SK-N-SH treated with all-trans-retinoic acid at 6 μM for 48 hours (cell line): ENCODE measurements around the gene PRELID1.

Experiments
- ATAC-seq: fragments of 200-7000 bp; cut with Tn5 transposase; 3 replicates; pipeline ENCODE4 v1.9.1; 2020; ENCODE audit warnings: mild to moderate bottlenecking, moderate library complexity
- ARNTL ChIP-seq: fragments of 450-650 bp; formaldehyde crosslinking; IDR thresholded peaks from 2 replicates; pipeline ENCODE4 v1.5.0; 2020; ENCODE audit warnings: low read depth, mild to moderate bottlenecking, moderate library complexity, borderline replicate concordance
- ESRRG ChIP-seq: fragments of 250-450 bp; sonication (Bioruptor Pico); IDR thresholded peaks from 2 replicates; pipeline ENCODE4 v1.6.1; 2021; ENCODE audit warnings: mild to moderate bottlenecking
- ISL1 ChIP-seq: fragments of 250-450 bp; sonication (Bioruptor Pico); IDR thresholded peaks from 2 replicates; pipeline ENCODE4 v2.1.2; 2022; ENCODE audit warnings: mild to moderate bottlenecking, moderate library complexity
- OSR1 ChIP-seq: fragments of 250-450 bp; sonication (Bioruptor Pico); IDR thresholded peaks from 2 replicates; pipeline ENCODE4 v1.8.0; 2022; ENCODE audit warnings: moderate library complexity, mild to moderate bottlenecking, inconsistent platforms
- PPARA ChIP-seq: fragments of 250-450 bp; sonication (Bioruptor Pico); IDR thresholded peaks from 2 replicates; pipeline ENCODE4 v1.5.0; 2020; ENCODE audit warnings: mild to moderate bottlenecking, borderline replicate concordance
- RARB ChIP-seq: fragments of 250-450 bp; sonication (Bioruptor Pico); IDR thresholded peaks from 2 replicates; pipeline ENCODE4 v1.8.0; 2021; ENCODE audit warnings: mild to moderate bottlenecking, moderate library complexity
- SNAI2 ChIP-seq: fragments of 250-450 bp; sonication (Bioruptor Pico); IDR thresholded peaks from 2 replicates; pipeline ENCODE4 v1.5.0; 2020; ENCODE audit warnings: mild to moderate bottlenecking, moderate library complexity
- TCF4 ChIP-seq: fragments of 250-450 bp; sonication (Bioruptor Pico); IDR thresholded peaks from 2 replicates; pipeline ENCODE4 v1.8.0; 2021; ENCODE audit warnings: mild to moderate bottlenecking, moderate library complexity, borderline replicate concordance
- TOX ChIP-seq: fragments of 250-450 bp; sonication (Bioruptor Pico); IDR thresholded peaks from 2 replicates; pipeline ENCODE4 v1.8.0; 2021; ENCODE audit warnings: mild to moderate bottlenecking, moderate library complexity, borderline replicate concordance
- ZC3H10 ChIP-seq: fragments of 250-450 bp; sonication (Bioruptor Pico); IDR thresholded peaks from 2 replicates; pipeline ENCODE4 v1.5.1; 2021; ENCODE audit warnings: mild to moderate bottlenecking, moderate library complexity
- ZFP3 ChIP-seq: fragments of 250-450 bp; sonication (Bioruptor Pico); IDR thresholded peaks from 2 replicates; pipeline ENCODE4 v1.5.0; 2020; ENCODE audit warnings: mild to moderate bottlenecking, moderate library complexity
- ZFP30 ChIP-seq: fragments of 450-650 bp; formaldehyde crosslinking; IDR thresholded peaks from 2 replicates; pipeline ENCODE4 v1.5.0; 2022; ENCODE audit warnings: mild to moderate bottlenecking, moderate library complexity
- ZNF565 ChIP-seq: fragments of 450-650 bp; formaldehyde crosslinking; conservative IDR thresholded peaks from 2 replicates; pipeline ENCODE4 v1.5.0; 2020; ENCODE audit warnings: low read depth, mild to moderate bottlenecking, moderate library complexity
- ZNF70 ChIP-seq: fragments of 450-650 bp; formaldehyde crosslinking; IDR thresholded peaks from 2 replicates; pipeline ENCODE4 v1.5.0; 2020; ENCODE audit warnings: mild to moderate bottlenecking, moderate library complexity
- ZNF8 ChIP-seq: fragments of 450-650 bp; formaldehyde crosslinking; IDR thresholded peaks from 2 replicates; pipeline ENCODE4 v1.5.0; 2020; ENCODE audit warnings: mild to moderate bottlenecking, moderate library complexity
- TF ChIP-seq, protein P1 (sequence below): fragments of 250-450 bp; sonication (Bioruptor Pico); IDR thresholded peaks from 2 replicates; pipeline ENCODE4 v1.5.1; 2021; ENCODE audit warnings: mild to moderate bottlenecking, moderate library complexity
- TF ChIP-seq, protein P2 (sequence below): fragments of 250-450 bp; sonication (Bioruptor Pico); IDR thresholded peaks from 2 replicates; pipeline ENCODE4 v1.5.1; 2020; ENCODE audit warnings: low read depth, mild to moderate bottlenecking, moderate library complexity
- TF ChIP-seq, protein P3 (sequence below): fragments of 250-450 bp; sonication (Bioruptor Pico); IDR thresholded peaks from 2 replicates; pipeline ENCODE4 v1.5.0; 2020; ENCODE audit warnings: mild to moderate bottlenecking, moderate library complexity
- TF ChIP-seq, protein P4 (sequence below): fragments of 250-450 bp; sonication (Bioruptor Pico); IDR thresholded peaks from 2 replicates; pipeline ENCODE4 v1.8.0; 2021; ENCODE audit warnings: low read depth, mild to moderate bottlenecking, moderate library complexity, borderline replicate concordance
- TF ChIP-seq, protein P5 (sequence below): fragments of 250-450 bp; sonication (Bioruptor Pico); IDR thresholded peaks from 2 replicates; pipeline ENCODE4 v1.8.0; 2020; ENCODE audit warnings: mild to moderate bottlenecking, moderate library complexity, borderline replicate concordance

The PRELID1 gene

DNA sequence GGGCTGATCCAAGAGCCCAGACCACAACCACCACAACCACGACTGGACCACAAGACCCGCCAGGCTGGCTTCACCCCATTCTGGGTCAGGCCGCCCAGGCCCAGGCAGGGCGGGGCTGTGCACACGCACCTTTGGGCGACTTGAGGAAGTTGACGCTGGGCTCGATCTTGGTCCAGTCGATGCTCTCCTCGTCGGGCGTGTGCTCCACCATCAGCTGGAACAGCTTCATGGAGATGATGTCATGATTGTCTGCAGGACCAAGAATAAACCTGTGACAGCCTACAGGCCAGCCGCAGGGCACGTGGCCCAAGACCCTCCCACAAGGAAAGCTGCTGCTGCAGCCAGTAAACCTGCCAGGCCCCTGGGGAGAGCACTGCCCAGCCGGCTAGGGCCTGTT is 30.6 kb downstream of the PRELID1 start:
- no peak for ATAC-seq
- TF ChIP-seq ESRRG (CRISPR knock-in tag) (no peak), PPARA (CRISPR knock-in tag) (no peak), ZNF8 (CRISPR knock-in tag) (no peak), OSR1 (no peak), ZFP30 (CRISPR knock-in tag) (no peak), ZC3H10 (no peak)
- TF ChIP-seq, protein P1, sequence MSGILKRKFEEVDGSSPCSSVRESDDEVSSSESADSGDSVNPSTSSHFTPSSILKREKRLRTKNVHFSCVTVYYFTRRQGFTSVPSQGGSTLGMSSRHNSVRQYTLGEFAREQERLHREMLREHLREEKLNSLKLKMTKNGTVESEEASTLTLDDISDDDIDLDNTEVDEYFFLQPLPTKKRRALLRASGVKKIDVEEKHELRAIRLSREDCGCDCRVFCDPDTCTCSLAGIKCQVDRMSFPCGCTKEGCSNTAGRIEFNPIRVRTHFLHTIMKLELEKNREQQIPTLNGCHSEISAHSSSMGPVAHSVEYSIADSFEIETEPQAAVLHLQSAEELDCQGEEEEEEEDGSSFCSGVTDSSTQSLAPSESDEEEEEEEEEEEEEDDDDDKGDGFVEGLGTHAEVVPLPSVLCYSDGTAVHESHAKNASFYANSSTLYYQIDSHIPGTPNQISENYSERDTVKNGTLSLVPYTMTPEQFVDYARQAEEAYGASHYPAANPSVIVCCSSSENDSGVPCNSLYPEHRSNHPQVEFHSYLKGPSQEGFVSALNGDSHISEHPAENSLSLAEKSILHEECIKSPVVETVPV (CRISPR knock-in tag) = no peak
- TF ChIP-seq, protein P2, sequence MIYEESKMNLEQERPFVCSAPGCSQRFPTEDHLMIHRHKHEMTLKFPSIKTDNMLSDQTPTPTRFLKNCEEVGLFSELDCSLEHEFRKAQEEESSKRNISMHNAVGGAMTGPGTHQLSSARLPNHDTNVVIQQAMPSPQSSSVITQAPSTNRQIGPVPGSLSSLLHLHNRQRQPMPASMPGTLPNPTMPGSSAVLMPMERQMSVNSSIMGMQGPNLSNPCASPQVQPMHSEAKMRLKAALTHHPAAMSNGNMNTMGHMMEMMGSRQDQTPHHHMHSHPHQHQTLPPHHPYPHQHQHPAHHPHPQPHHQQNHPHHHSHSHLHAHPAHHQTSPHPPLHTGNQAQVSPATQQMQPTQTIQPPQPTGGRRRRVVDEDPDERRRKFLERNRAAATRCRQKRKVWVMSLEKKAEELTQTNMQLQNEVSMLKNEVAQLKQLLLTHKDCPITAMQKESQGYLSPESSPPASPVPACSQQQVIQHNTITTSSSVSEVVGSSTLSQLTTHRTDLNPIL (CRISPR knock-in tag) = no peak
- TF ChIP-seq, protein P3, sequence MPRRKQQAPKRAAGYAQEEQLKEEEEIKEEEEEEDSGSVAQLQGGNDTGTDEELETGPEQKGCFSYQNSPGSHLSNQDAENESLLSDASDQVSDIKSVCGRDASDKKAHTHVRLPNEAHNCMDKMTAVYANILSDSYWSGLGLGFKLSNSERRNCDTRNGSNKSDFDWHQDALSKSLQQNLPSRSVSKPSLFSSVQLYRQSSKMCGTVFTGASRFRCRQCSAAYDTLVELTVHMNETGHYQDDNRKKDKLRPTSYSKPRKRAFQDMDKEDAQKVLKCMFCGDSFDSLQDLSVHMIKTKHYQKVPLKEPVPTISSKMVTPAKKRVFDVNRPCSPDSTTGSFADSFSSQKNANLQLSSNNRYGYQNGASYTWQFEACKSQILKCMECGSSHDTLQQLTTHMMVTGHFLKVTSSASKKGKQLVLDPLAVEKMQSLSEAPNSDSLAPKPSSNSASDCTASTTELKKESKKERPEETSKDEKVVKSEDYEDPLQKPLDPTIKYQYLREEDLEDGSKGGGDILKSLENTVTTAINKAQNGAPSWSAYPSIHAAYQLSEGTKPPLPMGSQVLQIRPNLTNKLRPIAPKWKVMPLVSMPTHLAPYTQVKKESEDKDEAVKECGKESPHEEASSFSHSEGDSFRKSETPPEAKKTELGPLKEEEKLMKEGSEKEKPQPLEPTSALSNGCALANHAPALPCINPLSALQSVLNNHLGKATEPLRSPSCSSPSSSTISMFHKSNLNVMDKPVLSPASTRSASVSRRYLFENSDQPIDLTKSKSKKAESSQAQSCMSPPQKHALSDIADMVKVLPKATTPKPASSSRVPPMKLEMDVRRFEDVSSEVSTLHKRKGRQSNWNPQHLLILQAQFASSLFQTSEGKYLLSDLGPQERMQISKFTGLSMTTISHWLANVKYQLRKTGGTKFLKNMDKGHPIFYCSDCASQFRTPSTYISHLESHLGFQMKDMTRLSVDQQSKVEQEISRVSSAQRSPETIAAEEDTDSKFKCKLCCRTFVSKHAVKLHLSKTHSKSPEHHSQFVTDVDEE (CRISPR knock-in tag) = no peak

DNA sequence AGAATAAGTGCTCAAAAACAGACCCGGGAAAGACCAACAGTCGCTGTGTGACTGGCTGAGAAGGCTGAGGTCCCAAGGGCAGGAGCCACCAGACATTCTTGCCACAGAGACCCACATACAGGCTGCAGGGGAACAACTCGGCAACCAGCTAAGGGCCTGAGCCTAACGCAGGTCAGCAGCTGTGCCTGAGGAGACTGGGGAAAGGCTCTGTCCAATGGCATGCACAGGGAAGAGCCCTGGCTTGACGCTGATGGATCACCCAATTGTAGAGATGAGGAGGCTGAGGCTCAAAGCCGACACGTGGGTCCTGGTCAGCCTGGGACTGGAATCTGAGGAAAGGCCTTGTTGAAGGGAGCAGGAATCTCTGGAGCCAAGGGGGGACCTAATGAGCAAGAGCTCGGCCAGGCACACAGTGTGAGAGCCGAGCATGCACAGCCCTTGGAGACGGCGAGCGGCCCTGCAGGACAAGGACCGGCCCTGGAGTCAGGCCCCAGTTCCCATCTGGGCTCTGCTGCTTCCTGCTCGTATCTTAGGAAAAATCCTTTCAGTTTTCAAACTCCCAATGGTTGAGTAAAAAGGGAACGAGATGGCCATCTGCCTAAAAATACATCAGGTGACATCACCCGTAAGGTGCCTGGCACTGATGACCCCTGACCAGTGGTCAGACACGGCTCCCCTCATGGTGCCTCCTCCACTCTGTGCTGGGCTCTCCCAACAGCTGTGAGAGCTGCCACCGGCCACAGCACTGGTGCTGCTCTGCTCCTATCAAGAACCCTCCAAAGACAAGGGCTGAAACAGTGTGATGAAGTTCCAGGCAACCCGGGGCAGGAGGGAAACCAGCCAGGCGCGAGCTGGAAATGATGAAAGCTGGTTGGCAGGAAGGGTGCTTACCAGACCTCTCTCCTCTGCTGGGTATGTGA is 31.4 kb downstream of the PRELID1 start:
- TF ChIP-seq, protein P4, sequence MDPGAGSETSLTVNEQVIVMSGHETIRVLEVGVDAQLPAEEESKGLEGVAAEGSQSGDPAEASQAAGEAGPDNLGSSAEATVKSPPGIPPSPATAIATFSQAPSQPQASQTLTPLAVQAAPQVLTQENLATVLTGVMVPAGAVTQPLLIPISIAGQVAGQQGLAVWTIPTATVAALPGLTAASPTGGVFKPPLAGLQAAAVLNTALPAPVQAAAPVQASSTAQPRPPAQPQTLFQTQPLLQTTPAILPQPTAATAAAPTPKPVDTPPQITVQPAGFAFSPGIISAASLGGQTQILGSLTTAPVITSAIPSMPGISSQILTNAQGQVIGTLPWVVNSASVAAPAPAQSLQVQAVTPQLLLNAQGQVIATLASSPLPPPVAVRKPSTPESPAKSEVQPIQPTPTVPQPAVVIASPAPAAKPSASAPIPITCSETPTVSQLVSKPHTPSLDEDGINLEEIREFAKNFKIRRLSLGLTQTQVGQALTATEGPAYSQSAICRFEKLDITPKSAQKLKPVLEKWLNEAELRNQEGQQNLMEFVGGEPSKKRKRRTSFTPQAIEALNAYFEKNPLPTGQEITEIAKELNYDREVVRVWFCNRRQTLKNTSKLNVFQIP (CRISPR knock-in tag) = no peak
- TF ChIP-seq ZC3H10 = no peak
- no peak for TF ChIP-seq ZNF565 (CRISPR knock-in tag)
- TF ChIP-seq, protein P2 (CRISPR knock-in tag) = no peak
- TF ChIP-seq TOX (CRISPR knock-in tag) = no peak
- no peak for TF ChIP-seq ISL1
- TF ChIP-seq ZNF70 (CRISPR knock-in tag) = no peak
- no peak for TF ChIP-seq PPARA (CRISPR knock-in tag)
- TF ChIP-seq, protein P1 (CRISPR knock-in tag) = no peak
- TF ChIP-seq ZNF8 (CRISPR knock-in tag) = no peak
- TF ChIP-seq SNAI2 (CRISPR knock-in tag) = no peak
- TF ChIP-seq, protein P3 (CRISPR knock-in tag) = no peak
- TF ChIP-seq OSR1 = no peak
- no peak for TF ChIP-seq ZFP3 (CRISPR knock-in tag)
- TF ChIP-seq TCF4 = no peak
- TF ChIP-seq, protein P5, sequence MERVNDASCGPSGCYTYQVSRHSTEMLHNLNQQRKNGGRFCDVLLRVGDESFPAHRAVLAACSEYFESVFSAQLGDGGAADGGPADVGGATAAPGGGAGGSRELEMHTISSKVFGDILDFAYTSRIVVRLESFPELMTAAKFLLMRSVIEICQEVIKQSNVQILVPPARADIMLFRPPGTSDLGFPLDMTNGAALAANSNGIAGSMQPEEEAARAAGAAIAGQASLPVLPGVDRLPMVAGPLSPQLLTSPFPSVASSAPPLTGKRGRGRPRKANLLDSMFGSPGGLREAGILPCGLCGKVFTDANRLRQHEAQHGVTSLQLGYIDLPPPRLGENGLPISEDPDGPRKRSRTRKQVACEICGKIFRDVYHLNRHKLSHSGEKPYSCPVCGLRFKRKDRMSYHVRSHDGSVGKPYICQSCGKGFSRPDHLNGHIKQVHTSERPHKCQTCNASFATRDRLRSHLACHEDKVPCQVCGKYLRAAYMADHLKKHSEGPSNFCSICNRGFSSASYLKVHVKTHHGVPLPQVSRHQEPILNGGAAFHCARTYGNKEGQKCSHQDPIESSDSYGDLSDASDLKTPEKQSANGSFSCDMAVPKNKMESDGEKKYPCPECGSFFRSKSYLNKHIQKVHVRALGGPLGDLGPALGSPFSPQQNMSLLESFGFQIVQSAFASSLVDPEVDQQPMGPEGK (CRISPR knock-in tag) = no peak
- no peak for TF ChIP-seq RARB (CRISPR knock-in tag)
- no peak for TF ChIP-seq ARNTL (CRISPR knock-in tag)
- TF ChIP-seq, all 23 proteins: peak for 0
- ATAC-seq = no peak
